HG03575 (cell line): Measurements from ENCODE around the gene LCMT2.

Experiments
- ATAC-seq: cut with Tn5 transposase; IDR thresholded peaks from one replicate; pipeline ENCODE4 v1.9.1; 2021; ENCODE audit not compliant: unreplicated experiment, insufficient number of reproducible peaks, low FRiP score; ENCODE audit errors: extremely low read depth

Gene LCMT2

GRCh38 chr15:43278869-43279268 lies 51.5 kb downstream of the LCMT2 start:
- ATAC-seq, result no peak

DNA sequence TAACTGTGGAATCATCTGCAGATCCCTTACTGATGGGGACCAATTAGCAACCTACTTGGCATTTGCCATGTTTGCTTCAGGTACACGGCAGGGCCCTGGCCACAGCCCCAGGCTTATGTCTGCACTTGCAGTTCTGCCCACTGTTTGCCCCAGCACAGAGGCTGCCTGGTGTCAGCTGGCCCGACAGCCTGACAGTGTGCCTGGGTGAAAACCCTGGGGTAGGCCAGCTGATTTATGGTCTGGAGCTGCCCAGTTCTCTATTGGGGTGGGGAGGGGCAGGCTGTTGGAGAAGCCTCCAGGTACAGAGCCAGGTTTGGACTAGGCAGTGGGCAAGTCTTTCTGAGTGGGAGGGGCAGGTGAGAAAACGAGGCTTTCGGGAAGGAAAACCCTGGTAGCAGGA lies 52.5 kb downstream of the LCMT2 start:
- no peak for ATAC-seq

DNA sequence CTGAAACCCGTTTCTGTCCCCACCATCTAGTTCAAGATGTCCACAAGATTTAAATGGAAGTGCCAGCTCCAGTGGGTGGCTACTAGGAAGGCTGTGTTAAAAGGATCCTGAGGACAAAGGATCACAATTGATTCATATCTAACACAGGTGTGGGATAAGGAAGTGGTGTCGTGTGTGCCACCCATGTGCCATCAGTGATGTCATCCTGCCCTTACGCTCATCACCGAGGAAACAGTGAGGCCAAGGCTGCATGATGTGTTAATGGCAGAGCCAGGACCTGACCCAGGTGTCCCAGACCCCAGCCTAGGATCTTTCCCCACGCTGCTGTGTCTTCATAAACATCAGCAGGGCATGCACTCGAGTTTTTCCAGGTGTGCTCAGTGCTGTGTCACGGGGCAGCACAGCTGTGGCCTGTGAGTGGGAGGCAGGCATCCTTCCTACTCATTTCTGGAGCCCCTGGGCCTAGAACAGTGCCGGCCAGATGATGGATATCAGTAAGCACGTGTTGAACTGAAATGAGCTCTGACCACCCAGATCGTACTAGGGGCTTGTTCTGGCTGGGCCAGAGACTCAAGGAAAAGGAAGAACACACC lies 53.0 kb downstream of the LCMT2 start:
- no peak for ATAC-seq

DNA sequence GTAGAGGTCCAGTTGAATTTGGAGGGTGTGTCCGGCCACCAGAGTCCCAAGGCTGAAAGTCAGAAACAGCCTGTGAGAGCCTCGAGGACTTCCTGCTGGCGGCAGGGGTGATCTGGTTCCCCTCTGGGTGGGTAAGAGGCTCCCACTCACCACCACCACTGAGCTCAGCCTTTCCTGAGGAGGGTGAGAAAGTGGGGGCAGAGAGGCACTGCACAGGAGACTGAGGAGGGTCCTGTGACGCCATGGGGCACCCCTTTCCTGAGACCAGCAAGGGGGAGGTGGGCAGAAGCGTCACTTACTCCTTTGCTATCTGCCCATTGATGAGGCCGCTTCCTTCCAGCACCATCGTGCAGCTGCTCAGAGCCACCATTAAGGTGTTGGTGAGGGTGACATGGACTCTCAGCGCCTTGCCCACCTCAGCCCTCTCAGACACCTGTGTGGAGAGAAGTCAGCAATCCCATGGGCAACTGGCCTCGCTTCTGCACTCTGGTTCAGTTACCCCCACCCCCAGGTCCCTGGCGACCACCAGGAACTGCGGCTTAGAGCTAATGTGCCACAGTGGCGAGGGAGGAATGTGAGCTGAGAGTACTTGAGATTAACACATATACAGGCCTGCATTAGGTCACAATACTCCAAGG lies 53.7 kb downstream of the LCMT2 start:
- no peak for ATAC-seq

GRCh38 chr15:43275740-43276562 lies 54.4 kb downstream of the LCMT2 start:
- no peak for ATAC-seq

DNA sequence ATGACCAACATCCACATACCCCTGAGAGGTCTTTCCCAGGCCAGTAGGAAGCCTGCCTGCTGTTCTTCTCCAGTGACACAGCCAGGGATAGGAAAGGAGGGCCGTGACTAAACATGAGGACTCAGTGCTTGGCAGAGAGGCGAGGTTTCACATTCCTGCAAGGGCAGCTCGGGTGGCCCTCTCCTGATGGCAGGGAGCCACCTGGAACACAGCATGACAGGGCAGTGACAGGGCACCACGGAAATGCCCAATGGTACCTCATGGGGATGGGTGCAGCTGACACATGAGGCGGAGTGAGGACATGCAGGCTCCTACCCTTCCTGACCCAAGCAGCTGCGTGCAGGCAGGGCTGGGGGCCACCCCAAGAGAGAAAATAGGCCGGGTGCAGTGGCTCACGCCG lies 56.2 kb downstream of the LCMT2 start:
- ATAC-seq, result no peak
